GM19324 (cell line): ENCODE measurements around the gene OR13C2.
A peak's percentile ranks its signal among the peaks of the same experiment; 100 is the strongest.
"Not testable (repeated sequence)": the region's sequence is repeated elsewhere in the genome, so short reads cannot be mapped to it uniquely, and the experiment has no call there.

Source experiments
- ATAC-seq: cut with Tn5 transposase; IDR thresholded peaks from one replicate; pipeline ENCODE4 v1.9.1; 2021; ENCODE audit warnings: mild to moderate bottlenecking, moderate library complexity; ENCODE audit not compliant: unreplicated experiment, low FRiP score

OR13C2 gene, protein sequence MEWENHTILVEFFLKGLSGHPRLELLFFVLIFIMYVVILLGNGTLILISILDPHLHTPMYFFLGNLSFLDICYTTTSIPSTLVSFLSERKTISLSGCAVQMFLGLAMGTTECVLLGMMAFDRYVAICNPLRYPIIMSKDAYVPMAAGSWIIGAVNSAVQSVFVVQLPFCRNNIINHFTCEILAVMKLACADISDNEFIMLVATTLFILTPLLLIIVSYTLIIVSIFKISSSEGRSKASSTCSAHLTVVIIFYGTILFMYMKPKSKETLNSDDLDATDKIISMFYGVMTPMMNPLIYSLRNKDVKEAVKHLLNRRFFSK

DNA sequence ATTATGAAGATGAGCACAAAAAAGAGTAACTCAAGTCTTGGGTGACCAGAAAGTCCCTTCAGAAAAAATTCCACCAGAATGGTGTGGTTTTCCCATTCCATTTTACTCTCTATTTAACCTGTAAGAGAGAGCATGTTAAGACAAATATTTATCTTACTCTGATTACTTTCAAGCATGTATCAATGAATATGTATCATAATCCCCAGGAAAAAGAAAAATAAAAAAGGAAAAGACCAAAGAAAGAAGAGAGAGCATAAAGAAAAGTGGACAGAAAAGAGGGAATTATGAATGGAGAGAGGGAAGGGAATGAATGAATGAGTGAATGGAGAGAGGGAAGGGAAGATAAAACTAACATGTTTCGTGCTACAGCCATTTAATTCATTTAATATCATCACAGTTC is at the start of gene OR13C2:
Gene OR13C2, minus strand, starts transcription at position 101 of the 400 bp plus-strand sequence. Its CDS starts 0 bp downstream, at position 101.
- ATAC-seq, result not testable (repeated sequence)

DNA sequence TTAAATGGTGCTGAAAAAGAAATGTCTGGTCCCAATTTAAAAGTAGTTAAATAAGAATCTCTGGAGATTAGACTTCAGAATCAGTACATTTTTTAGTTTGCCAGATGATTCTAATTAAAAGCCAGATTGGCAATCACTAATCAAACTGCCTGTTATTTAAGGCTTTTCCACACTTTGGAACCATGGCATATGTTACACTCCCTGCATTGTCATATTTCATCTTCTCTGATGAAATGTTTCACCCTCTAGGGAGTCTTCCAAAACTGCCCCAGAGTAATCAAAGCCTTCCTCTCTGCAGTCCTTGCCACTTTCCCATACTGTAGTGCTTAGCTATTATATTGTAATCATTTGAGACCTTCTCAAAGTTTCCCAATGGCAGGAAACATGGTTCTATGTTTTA is 30.0 kb upstream of the OR13C2 start:
- ATAC-seq, result no peak

DNA sequence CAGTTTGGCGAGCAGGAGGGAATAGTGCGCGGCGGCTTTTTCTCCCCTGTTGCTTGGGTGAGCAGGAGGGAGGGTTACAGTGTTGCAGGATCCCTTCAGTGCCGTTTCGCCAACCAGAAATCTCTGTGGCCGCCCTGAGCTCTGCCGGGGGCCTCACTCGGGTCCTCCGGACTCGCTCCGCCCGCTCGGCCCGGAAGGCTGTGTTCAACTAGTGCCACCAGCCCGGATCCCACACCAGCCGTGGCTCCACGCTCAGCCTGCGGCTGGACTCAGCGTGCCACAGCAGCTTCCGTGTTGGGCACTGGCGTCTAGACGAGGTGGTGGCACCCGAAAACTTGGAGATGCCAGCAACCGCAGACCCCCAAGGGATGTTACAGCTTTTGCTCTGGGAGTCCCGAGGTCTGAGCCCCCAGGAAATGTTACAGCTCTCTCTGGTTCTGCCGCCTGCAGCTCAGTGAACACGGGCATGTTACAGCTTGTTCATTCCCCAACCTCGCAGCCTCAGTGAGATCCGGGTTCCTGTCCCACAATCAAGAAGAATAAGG is 28.6 kb upstream of the OR13C2 start:
- no peak for ATAC-seq

GRCh38 chr9:104625964-104626363 is 20.5 kb upstream of the OR13C2 start:
- ATAC-seq, result not testable (repeated sequence)

GRCh38 chr9:104618104-104618503 is 12.7 kb upstream of the OR13C2 start, which contains the start of gene OR13C9:
Gene OR13C9, minus strand, starts transcription at chr9:104618204. Its CDS starts 0 bp downstream, at chr9:104618204.
- no peak for ATAC-seq

DNA sequence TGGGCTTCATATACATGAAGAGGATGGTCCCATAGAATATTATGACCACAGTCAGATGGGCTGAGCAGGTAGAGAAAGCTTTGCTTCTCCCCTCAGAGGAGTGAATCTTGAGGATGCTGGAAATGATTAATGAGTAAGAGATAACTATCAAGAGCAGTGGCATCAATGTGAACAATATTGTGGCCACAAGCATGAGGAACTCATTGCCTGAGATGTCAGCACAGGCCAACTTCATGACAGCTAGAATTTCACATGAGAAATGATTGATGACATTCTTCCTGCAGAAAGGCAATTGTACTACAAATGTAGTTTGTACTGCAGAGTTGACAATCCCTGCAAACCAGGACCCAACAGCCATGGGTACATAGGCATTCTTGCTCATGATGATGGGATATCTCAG is 12.0 kb upstream of the OR13C2 start:
- ATAC-seq, result no peak

DNA sequence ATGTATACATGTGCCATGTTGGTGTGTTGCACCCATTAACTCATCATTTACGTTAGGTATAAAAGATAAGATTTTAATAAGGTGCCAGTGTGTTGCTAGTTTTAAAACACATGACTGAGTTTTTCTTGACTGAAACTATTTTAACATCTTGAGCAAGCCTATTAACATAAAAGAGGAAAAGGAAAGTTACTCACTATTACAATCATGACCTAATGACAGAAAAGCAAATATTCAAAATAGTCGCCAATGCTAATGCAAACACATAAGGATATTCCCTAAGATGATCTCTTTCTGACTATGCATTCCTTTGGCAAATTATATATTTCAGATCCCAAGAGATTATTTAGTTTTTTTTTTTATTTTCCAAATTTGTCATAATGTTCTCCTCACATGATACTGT is 5.8 kb upstream of the OR13C2 start:
- no peak for ATAC-seq

- ATAC-seq, result no peak
These were observed 2.9 kb upstream of the OR13C2 start for GRCh38 chr9:104608336-104608735.

DNA sequence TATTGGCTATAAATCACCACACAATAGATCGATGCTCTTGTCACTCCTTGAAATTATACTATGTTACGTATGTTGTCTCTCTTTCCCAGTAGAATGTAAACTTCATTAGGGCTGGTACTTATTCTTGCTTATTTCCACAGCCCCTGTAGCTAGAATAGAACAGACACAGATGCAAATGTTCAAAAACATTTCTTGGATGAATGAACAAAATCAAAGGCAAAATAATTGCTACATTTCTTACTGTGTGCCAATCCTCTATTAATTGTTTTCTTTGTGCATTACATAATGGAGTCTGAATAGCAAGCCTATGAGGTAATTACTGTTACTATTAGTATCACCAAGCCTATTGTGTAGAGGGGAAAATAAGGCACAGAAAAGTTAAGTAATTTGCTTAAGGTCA is 725 bp upstream of the OR13C2 start:
- ATAC-seq, result no peak

GRCh38 chr9:104604801-104605200 is 626 bp downstream of the OR13C2 start:
- peak; percentile 51 for ATAC-seq

GRCh38 chr9:104599313-104599712 is 6.1 kb downstream of the OR13C2 start, which contains the start of gene OR13C5:
Gene OR13C5, minus strand, starts transcription at chr9:104599413. Its CDS starts 0 bp downstream, at chr9:104599413.
- ATAC-seq, result not testable (repeated sequence)

DNA sequence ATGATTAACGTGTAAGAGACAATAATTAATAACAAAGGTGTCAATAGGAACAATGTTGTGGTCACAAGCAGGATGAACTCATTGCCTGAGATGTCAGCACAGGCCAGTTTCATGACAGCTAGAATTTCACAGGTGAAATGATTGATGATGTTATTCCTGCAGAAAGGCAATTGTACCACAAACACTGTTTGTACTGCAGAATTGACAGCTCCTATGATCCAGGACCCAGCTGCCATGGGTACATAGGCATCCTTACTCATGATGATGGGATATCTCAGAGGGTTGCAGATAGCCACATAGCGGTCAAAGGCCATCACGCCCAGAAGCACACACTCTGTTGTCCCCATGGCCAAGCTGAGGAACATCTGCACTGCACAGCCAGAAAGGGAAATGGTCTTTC is 6.7 kb downstream of the OR13C2 start:
- not testable (repeated sequence) for ATAC-seq

DNA sequence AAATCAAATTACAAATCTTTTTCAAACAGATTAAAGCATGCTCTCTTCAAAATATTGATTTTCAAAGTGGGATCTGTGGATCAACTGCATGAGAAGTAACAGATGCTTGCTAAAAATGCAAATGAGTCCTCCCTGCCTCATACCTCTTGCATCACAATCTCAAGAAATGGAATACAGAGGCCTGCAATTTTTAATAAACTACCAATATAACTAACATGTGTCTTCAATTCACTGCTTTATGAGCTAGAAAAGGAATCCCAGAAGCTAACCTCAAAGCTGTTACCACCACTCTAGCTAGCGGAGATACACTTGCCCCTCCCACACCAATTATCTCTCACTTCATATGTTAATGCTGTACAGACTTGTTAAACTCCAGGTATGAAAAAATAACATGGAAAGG is 15.8 kb downstream of the OR13C2 start:
- no peak for ATAC-seq

- no peak for ATAC-seq
These were observed 18.8 kb downstream of the OR13C2 start for GRCh38 chr9:104586496-104587180.

GRCh38 chr9:104580562-104580961 is 24.9 kb downstream of the OR13C2 start:
- ATAC-seq, result no peak

- ATAC-seq, result no peak
These were observed 28.2 kb downstream of the OR13C2 start for GRCh38 chr9:104577263-104577662.

DNA sequence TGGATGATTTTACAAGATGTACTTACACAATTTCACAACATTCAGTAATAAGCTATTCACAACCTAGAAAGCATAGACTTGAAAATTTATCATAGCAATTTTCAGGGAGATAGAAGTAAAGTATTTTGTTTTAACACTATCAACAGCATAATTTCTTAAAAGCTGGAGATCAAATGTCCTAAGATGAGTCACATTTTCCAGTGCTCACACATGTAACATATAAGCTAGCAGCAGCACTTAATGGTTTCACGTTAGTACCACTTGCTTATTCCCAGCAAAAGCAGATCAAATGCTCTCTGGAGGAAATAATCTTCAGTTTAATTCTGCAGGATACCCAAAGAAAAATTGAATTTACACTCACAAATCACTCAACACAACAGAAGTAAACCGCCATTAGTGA is 30.0 kb downstream of the OR13C2 start:
- no peak for ATAC-seq

DNA sequence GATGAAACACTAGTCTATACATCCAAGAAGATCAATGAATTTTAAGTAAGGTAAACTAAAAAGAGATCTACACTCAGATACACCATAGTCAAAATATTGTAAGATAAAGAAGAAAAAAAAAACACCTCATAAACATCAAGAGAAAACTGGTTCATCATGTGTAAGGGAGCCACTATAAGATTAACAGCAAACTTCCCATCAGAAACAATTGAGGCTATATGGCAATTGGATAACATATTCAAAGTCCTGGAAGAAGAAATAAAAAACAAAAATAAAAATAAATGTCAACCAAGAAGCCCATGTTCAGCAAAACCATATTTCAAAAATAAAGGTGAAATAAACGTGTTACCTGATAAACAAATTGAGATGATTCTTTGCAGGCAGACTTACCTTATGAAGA is 32.8 kb downstream of the OR13C2 start:
- ATAC-seq, result no peak

- ATAC-seq, result no peak
These were observed 36.6 kb downstream of the OR13C2 start, which contains the start of gene OR13C8 for GRCh38 chr9:104568868-104569267. Gene OR13C8, plus strand, starts transcription at chr9:104569168. Its CDS starts 0 bp downstream, at chr9:104569168.

GRCh38 chr9:104564358-104564757 is 41.1 kb downstream of the OR13C2 start:
- no peak for ATAC-seq
